22Rv1 (cell line): ENCODE data around the gene RSBN1L.

Experiments used
- ZFX ChIP-seq: fragments of 450-650 bp; IDR thresholded peaks from 2 replicates; pipeline ENCODE4 v1.6.1; 2017; ENCODE audit warnings: antibody characterized with exemption, borderline replicate concordance
- TF ChIP-seq, protein P1 (sequence below): fragments of 450-650 bp; IDR thresholded peaks from 2 replicates; pipeline ENCODE4 v1.5.1; 2017; ENCODE audit warnings: mild to moderate bottlenecking

DNA sequence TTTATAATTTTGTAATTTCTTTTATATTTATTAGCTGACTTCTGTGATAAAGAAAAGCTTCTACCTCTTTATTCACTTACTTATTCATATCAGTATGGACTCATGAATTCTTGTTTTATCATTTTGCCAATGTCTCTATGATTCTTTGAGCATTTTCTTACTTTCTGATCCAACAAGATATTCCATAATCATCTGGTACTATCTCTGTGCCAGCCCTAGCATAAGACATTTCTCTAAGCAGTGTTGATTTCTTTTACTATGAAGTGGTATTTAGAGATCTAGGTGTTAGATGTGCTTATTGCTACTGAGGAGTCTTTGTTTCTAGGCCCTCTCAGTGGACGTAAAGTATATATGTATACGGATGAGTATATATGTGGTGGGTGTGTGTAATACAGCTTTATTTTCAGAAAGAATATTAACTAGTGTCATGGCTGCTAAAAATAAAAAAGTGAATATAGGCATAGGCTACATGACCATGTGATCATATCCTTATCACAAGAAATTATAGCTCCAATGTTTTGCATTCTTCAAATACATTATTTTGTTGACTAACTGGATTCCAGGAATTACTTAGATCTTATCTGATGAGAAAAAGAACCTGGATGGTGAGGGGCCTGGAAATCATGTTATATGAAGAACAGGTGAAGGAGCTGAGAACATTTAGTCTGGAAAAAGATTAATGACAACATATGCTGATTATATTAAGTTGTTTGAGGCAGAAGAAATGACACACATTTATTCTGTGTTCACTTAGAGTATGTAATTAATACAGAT is 115.4 kb downstream of the RSBN1L start:
- TF ChIP-seq, protein P1, sequence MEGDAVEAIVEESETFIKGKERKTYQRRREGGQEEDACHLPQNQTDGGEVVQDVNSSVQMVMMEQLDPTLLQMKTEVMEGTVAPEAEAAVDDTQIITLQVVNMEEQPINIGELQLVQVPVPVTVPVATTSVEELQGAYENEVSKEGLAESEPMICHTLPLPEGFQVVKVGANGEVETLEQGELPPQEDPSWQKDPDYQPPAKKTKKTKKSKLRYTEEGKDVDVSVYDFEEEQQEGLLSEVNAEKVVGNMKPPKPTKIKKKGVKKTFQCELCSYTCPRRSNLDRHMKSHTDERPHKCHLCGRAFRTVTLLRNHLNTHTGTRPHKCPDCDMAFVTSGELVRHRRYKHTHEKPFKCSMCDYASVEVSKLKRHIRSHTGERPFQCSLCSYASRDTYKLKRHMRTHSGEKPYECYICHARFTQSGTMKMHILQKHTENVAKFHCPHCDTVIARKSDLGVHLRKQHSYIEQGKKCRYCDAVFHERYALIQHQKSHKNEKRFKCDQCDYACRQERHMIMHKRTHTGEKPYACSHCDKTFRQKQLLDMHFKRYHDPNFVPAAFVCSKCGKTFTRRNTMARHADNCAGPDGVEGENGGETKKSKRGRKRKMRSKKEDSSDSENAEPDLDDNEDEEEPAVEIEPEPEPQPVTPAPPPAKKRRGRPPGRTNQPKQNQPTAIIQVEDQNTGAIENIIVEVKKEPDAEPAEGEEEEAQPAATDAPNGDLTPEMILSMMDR, result no peak
- TF ChIP-seq ZFX, result no peak
